Stimulated activated CD8-positive, alpha-beta memory T cell treated with anti-CD3 and anti-CD28 coated beads, Interleukin-12 subunit alpha, Interleukin-12 subunit beta, amount 100 ng/mL, for 4 hours (primary cell): ENCODE data around the gene TMPRSS9.
"Not testable (repeated sequence)": the region's sequence is repeated elsewhere in the genome, so short reads cannot be mapped to it uniquely, and the experiment has no call there.

Source experiments
- DNase-seq: peaks from one replicate; pipeline ENCODE4 v3.0.0-alpha.2; 2020; ENCODE audit warnings: low read depth

The TMPRSS9 gene

GRCh38 chr19:2362046-2362969 is 2.2 kb downstream of the TMPRSS9 start:
- no peak for DNase-seq

- no peak for DNase-seq
Measured at GRCh38 chr19:2362970-2363300, 2.9 kb downstream of the TMPRSS9 start.

GRCh38 chr19:2363419-2363818 is 3.4 kb downstream of the TMPRSS9 start:
- DNase-seq = no peak

- no peak for DNase-seq
Measured at GRCh38 chr19:2365201-2365970, 5.3 kb downstream of the TMPRSS9 start.

- DNase-seq = no peak
Measured at GRCh38 chr19:2371656-2372055, 11.6 kb downstream of the TMPRSS9 start.

GRCh38 chr19:2372076-2372612 is 12.1 kb downstream of the TMPRSS9 start:
- DNase-seq = no peak

GRCh38 chr19:2374808-2375207 is 14.7 kb downstream of the TMPRSS9 start:
- no peak for DNase-seq

- no peak for DNase-seq
Measured at GRCh38 chr19:2375353-2376121, 15.5 kb downstream of the TMPRSS9 start.

- DNase-seq = no peak
Measured at GRCh38 chr19:2376784-2377519, 16.9 kb downstream of the TMPRSS9 start.

- DNase-seq = no peak
Measured at GRCh38 chr19:2380567-2380966, 20.5 kb downstream of the TMPRSS9 start.

GRCh38 chr19:2381148-2381820 is 21.2 kb downstream of the TMPRSS9 start:
- DNase-seq = no peak

GRCh38 chr19:2382530-2383222 is 22.6 kb downstream of the TMPRSS9 start:
- no peak for DNase-seq

- no peak for DNase-seq
Measured at GRCh38 chr19:2385053-2385721, 25.1 kb downstream of the TMPRSS9 start.

- no peak for DNase-seq
Measured at GRCh38 chr19:2387367-2388288, 27.6 kb downstream of the TMPRSS9 start.

- no peak for DNase-seq
Measured at GRCh38 chr19:2389594-2389993, 29.5 kb downstream of the TMPRSS9 start.

GRCh38 chr19:2391118-2391725 is 31.2 kb downstream of the TMPRSS9 start:
- DNase-seq = no peak

GRCh38 chr19:2392366-2392765 is 32.3 kb downstream of the TMPRSS9 start:
- no peak for DNase-seq

- DNase-seq = not testable (repeated sequence)
Measured at GRCh38 chr19:2392899-2393298, 32.8 kb downstream of the TMPRSS9 start.
